ENCODE results near the gene PID1.

PID1 gene

DNA sequence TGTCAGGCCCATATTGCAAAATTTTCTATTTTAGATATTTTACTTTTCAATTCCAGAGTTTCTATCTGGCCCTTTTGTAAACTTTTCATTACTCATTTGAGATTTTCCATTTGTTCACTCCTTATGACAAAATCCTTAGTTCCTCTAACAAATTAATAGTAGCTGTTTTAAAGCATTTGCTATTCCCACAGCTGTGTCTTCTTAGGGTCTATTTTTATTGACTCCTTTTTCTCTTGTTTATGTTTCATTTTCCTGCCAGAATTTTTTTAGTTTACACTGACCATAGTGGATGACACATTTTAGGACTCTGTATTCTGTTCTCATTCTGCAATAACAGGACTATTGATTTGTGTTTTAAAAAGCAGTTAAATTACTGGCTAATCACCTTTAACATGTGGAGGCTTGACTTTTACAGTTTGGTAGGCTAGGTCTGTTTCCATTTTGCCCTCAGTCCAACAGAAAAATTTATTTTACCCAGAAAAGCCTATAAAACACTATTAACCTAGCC is 30.0 kb downstream of the PID1 start:
- H3K27me3 Mint-ChIP-seq: peaks cover 9% of the 10 kb centered on the region
- H3K9me3 Mint-ChIP-seq: peaks cover 21 to 25% of the 10 kb centered on the region in 2 donors

DNA sequence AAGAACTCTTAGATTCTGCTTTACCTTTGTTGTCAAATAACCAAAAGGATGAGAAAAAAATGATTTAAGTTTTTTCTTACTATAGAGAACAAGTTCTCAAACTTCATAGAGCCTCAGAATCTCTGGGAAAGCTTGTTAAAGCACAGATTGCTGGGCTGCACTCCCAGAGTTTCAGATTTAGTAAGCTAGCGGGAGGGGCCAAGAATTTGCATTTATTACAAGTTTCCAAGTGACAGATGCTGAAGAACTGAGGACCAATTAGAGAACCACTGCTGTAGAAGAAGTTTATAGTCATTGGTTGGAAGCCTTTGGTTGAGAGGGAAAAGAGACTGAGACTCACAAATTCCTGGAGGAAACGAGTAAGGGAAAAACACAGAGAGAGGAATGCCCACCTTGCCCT is 32.1 kb downstream of the PID1 start:
- DNase-seq: no peak
- Mint-ChIP-seq H3K27ac (no peak overlapping the region), H3K4me3 (no peak overlapping the region)

More for the DNA sequence above, 30.0 kb downstream of the PID1 start:
- DNase-seq (no peak), ATAC-seq (no peak)
- Mint-ChIP-seq H3K4me1 (no peaks in the 10 kb centered on the region), H3K4me3 (no peak overlapping the region), H3K27ac (no peak overlapping the region)

DNA sequence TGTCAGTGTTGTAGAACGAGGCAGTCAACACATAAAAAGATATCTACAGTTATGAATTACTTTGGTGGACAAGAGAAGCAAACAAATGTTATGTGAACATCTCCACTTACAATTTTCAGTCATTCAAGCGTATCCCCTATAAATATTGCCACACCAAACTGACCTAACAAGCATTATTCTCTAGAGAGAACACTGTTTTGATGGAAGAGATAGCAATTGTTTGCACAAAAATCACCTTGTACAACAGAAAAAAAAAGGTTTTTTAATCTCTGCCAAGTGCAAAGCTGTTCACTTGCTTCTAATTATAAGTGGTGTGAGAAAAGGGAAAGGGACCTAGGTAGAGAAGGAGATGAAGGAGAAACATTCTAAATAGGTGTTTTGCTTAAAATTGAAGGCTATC is 33.8 kb downstream of the PID1 start:
- no peak for DNase-seq
- no peak for ATAC-seq
- Mint-ChIP-seq H3K4me1 (no peaks in the 10 kb centered on the region), H3K27ac (no peak overlapping the region), H3K27me3 (no peaks in the 10 kb centered on the region), H3K9me3 (peaks cover 12 to 14% of the 10 kb centered on the region in 2 donors), H3K4me3 (no peak overlapping the region)

More for the DNA sequence above, 32.1 kb downstream of the PID1 start:
- H3K4me1 Mint-ChIP-seq: no peaks in the 10 kb centered on the region
- H3K9me3 Mint-ChIP-seq: peaks cover 21 to 25% of the 10 kb centered on the region in 2 donors
- H3K27me3 Mint-ChIP-seq: no peaks in the 10 kb centered on the region
- ATAC-seq: no peak

DNA sequence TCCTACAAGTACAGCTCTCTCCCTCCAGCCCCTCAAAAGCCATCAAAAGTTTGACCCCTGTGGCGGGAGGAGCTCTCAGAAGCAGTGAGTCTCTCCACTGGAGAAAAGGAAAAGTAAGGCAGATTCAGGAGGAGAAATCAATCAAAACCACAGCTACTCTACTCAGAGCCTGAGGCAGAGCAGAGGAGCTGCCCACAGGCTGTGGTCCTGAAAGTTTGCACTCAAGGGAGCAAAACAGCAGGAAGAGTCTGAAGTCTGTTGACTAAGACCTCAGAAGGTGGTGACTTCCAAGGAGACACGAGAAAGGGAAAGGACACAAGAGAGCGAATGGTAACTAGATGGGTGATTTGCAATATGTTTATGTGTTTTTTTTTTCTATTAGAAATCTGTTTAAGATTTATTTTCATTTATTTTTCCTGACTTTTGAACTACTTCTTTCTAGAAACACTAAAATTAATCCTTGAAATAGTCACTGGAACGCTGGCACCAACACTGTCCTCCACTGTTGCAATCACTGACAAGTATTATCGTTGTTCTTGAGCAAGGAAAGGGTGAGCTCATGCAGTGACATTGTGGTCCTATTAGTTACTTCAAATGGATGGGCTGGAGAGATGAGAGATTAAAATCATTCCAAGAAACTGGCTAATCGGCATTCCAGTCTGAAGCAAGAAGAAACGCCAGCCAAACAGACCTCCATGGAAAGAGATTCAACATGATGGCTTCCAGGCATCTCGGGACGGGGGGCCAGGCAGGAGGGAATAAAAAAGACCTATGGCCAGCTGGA is 35.8 kb downstream of the PID1 start:
- peaks cover under 1 to 2% of the 10 kb centered on the region in 2 donors for H3K9me3 Mint-ChIP-seq
- no peak for ATAC-seq
- no peak overlapping the region for H3K4me3 Mint-ChIP-seq
- DNase-seq: no peak
- H3K27ac Mint-ChIP-seq: no peak overlapping the region
- no peaks in the 10 kb centered on the region for H3K27me3 Mint-ChIP-seq
- no peaks in the 10 kb centered on the region for H3K4me1 Mint-ChIP-seq

DNA sequence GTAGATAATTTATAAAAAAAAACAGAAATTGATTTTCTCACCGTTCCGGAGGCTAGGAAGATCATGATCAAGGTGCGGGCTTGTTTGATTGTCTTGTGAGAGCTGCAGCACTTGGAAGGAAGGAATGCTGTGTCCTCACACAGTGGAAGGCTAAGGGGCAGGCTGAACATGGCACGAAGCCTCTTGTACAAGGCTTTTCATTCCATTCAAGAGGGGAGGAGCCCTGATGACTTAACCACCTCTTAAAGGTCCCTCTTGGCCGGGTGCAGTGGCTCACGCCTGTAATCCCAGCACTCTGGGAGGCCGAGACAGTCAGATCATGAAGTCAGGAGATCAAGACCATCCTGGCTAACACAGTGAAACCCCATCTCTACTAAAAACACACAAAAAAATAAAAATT is 39.2 kb downstream of the PID1 start:
- no peak for DNase-seq
- H3K27me3 Mint-ChIP-seq: no peaks in the 10 kb centered on the region
- ATAC-seq: no peak
- H3K9me3 Mint-ChIP-seq: no peaks in the 10 kb centered on the region
- H3K4me1 Mint-ChIP-seq: no peaks in the 10 kb centered on the region
- H3K27ac Mint-ChIP-seq: no peak overlapping the region
- H3K4me3 Mint-ChIP-seq: no peak overlapping the region

DNA sequence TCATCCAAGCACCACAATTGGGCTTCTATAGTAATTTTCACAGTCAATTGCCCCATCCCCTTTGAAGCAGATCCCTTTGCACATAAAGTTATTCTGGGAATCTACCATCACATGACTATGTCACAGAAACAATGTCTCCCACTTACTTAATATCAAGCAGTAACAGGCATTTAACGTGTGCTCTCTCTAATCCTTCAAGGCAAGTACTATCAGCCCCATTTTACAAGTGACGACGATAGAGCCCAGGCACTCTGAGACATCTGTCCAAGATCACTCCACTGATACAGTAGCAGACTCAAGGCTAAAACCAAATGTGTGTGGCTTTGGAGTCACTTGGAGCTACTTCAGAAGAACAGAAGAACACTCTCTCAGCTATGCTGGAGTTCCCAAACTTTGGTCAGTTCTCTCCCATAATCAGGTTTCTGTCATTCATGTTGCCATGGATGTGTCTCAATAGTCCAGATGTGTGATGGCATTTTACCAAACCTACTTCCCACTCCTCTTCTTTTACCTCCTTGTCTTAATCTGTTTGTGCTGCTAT is 39.7 kb downstream of the PID1 start:
- no peaks in the 10 kb centered on the region for H3K4me1 Mint-ChIP-seq

DNA sequence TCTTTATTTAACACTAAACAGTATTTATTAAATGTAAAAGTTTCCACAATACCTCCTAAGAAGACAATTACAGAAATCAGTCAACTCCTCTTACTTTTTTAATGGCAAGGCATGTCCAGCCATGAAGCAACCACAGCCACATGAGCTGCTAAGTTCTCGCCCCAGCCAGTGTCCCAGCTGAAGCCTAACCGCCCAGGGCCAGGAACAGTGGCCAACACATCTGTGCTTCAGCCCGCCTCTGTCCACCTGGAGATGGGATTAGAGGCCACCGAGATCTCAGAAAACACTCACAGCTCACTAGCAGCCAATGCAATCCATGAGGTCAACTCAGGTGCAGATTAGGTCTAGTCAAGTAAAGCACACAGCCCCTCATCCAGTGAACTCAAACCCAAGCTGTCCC is 40.2 kb downstream of the PID1 start:
- no peak for ATAC-seq
- H3K9me3 Mint-ChIP-seq: no peaks in the 10 kb centered on the region

More for the DNA sequence above, 39.7 kb downstream of the PID1 start:
- DNase-seq (no peak), ATAC-seq (no peak)
- Mint-ChIP-seq H3K9me3 (no peaks in the 10 kb centered on the region), H3K4me3 (no peak overlapping the region), H3K27ac (no peak overlapping the region), H3K27me3 (no peaks in the 10 kb centered on the region)

DNA sequence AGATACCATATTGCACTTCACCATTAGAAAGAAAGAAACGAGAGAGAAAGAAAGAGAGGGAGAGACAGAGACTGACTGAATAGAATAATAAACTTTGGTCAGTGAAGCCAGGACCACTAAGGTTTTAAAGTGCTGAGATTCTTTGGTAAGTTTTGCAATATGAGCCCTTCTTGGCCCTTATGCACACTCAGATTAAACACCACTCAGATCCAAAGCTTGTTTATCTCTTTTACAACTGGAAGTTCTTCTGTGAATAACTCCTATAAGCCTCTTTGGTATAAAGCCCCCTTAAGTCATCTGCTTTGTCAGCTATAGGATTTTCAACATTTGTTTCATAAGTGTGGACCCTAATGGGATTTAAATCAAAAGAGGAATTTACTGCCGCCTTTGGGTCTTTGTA is 40.8 kb downstream of the PID1 start:
- Mint-ChIP-seq H3K4me3 (no peak overlapping the region), H3K4me1 (no peaks in the 10 kb centered on the region), H3K27ac (no peak overlapping the region), H3K9me3 (no peaks in the 10 kb centered on the region), H3K27me3 (no peaks in the 10 kb centered on the region)
- no peak for ATAC-seq
- no peak for DNase-seq

More for the DNA sequence above, 40.2 kb downstream of the PID1 start:
- DNase-seq: no peak
- no peak overlapping the region for H3K4me3 Mint-ChIP-seq
- H3K4me1 Mint-ChIP-seq: no peaks in the 10 kb centered on the region
- H3K27ac Mint-ChIP-seq: no peak overlapping the region
- H3K27me3 Mint-ChIP-seq: no peaks in the 10 kb centered on the region

DNA sequence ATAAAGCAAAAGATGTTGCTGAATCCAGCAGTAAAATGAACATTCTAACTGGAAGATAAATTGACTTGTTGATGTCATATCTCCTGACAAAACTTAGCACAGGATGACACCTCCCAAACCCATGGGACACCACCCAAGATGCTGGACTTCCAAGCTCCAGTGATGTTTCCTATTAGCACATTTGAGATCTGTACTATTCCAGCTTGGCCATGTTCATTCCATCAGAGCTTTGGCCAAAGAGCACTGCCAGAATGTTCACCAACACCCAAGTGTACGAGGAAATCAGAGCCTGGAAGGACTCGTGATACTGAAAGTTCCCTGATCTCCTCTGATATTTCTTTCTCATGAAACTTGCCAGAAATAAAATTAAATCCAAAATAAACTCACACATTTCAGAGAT is 44.7 kb downstream of the PID1 start:
- no peaks in the 10 kb centered on the region for H3K27me3 Mint-ChIP-seq
- H3K4me3 Mint-ChIP-seq: no peak overlapping the region
- no peaks in the 10 kb centered on the region for H3K4me1 Mint-ChIP-seq
- no peak for DNase-seq
- no peak overlapping the region for H3K27ac Mint-ChIP-seq
- H3K9me3 Mint-ChIP-seq: peaks cover 9 to 10% of the 10 kb centered on the region in 2 donors
- ATAC-seq: no peak

DNA sequence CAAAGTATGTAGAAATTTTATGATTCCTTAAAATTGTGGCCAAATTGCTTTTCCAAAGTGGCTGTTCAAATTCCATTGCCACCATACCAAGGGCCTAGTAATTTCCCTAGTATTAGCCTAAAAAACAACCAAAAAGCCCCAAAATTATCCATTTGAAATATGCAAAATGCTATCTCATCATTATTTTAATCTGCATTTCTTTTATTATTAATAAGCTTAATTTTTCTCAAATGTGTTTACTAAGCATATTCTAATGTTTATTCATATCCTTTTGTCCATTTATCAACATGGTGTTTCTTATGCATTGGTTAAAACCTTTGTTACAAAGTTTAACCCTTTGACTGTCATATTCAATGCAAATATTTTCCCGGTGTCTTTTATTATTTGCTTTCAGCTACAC is 48.0 kb downstream of the PID1 start:
- H3K9me3 Mint-ChIP-seq: peaks cover 16 to 21% of the 10 kb centered on the region in 2 donors
- H3K4me3 Mint-ChIP-seq: no peak overlapping the region
- no peak for ATAC-seq
- DNase-seq: no peak
- no peaks in the 10 kb centered on the region for H3K27me3 Mint-ChIP-seq
- H3K4me1 Mint-ChIP-seq: no peaks in the 10 kb centered on the region
- no peak overlapping the region for H3K27ac Mint-ChIP-seq

DNA sequence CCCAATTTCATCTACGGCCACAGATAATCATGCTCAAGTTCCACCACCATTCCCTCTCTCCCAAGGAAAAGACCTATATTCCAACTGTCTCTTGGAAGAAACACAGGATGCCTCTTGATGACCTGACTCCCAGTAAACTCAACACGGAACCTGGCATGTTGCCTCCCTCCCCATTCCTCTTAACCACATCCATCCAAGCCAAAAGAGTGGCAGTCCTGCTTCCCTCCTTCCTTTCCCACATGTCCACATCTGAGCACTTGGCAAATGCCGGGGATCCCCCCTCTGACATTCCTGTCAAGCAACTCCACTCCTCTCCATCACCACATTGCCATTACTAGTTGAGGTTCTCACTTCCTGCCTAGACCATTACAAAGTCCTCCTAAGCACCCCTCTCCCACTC is 49.4 kb downstream of the PID1 start:
- H3K9me3 Mint-ChIP-seq: peaks cover 16 to 21% of the 10 kb centered on the region in 2 donors
- H3K4me1 Mint-ChIP-seq: no peaks in the 10 kb centered on the region
- H3K27ac Mint-ChIP-seq: no peak overlapping the region
- DNase-seq (no peak), ATAC-seq (no peak)
- no peak overlapping the region for H3K4me3 Mint-ChIP-seq
- no peaks in the 10 kb centered on the region for H3K27me3 Mint-ChIP-seq

DNA sequence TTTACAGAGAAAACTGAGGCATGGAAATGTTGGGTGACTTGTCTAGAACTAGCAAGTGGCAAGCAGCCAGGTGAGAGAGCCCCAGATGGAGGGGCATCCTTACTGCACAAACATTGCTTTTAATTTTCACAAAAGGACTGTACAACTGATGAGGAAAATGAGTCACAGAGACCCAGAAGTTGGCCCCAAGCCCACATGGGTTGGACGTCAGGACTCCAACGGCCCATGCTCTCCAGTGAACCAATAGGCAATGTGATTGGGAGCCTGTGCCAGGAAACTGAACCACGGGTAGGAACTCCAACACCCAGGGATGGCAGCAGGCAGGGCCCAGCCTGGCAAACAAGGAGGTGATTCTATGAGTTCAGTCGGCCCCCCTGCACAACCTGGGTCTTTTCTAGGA is 50.8 kb downstream of the PID1 start:
- ATAC-seq (no peak), DNase-seq (no peak)
- H3K4me1 Mint-ChIP-seq: no peaks in the 10 kb centered on the region
- peaks cover 16 to 21% of the 10 kb centered on the region in 2 donors for H3K9me3 Mint-ChIP-seq
- H3K27ac Mint-ChIP-seq: no peak overlapping the region
- H3K27me3 Mint-ChIP-seq: no peaks in the 10 kb centered on the region
- H3K4me3 Mint-ChIP-seq: no peak overlapping the region

DNA sequence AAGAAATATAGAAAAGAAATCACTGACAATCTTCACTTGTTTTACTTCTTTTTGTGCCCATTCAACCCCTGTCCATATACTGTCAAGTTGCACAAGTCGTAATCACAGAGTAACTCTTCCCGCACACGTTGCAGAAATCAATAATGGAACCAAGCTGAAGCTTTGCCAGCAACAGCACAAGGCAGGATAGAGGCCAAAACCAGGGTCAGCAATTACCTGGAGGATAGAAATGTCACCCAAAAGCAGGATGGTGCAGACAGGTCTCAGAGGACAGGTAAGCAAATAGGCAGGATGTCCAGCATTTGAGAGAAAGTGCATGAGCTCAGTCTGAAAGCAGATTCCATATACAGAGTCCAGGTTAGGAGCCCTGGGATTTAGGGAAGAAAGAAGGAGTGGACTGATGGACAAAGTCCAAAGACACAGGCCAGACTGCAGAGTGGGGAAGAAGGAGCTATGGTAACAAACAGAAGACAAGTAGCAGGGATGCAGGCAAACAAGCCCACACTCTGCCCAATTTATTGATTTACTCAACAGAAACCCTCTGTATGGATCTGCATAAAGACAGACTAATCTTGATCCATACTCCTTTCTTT is 52.7 kb downstream of the PID1 start:
- H3K4me1 Mint-ChIP-seq: no peaks in the 10 kb centered on the region
- no peak overlapping the region for H3K27ac Mint-ChIP-seq
- no peaks in the 10 kb centered on the region for H3K27me3 Mint-ChIP-seq
- peaks cover 12 to 21% of the 10 kb centered on the region in 2 donors for H3K9me3 Mint-ChIP-seq
- ATAC-seq (no peak), DNase-seq (no peak)
- no peak overlapping the region for H3K4me3 Mint-ChIP-seq

DNA sequence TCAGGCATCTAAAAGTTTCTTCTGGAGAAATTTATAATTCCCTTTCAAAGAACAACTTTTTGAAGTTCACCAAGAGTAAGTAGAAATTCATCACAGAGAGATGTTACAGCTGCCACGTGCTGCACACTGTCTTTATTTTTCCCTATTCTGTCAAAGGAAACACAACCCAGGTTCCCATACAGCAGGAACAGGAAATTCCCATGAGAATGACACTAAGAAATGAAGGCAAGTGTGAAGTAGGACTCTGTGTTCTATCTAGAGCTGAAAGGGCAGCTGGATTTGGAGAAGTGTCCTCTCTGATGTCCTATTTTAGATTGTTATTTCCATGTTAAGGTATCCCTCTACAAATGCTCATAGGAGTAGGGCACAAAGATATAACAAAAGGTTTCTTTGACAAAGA is 58.8 kb downstream of the PID1 start:
- no peaks in the 10 kb centered on the region for H3K4me1 Mint-ChIP-seq
- H3K27ac Mint-ChIP-seq: no peak overlapping the region
- no peaks in the 10 kb centered on the region for H3K9me3 Mint-ChIP-seq
- no peaks in the 10 kb centered on the region for H3K27me3 Mint-ChIP-seq
- DNase-seq: no peak
- ATAC-seq: no peak
- no peak overlapping the region for H3K4me3 Mint-ChIP-seq

DNA sequence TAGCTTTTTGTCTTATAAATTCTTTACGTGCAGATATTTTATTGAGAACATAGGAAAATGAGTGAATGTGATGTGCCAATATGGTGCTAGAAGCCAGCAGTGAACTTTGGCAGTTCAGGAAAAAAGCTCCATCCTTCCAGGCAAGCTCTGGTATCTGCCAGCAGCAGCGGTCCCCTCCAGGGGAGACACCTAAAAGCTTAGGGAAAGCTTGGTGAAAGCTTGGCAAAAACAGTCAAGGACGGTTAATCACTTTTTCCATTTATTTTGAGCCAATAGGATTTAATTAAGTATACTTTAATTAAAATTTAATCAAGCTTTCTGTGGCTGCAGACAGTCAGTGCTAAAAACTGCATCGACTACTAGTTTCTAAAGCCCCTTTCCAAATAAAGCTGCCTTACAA is 60.4 kb downstream of the PID1 start:
- ATAC-seq (no peak), DNase-seq (no peak)
- no peaks in the 10 kb centered on the region for H3K4me1 Mint-ChIP-seq
- no peaks in the 10 kb centered on the region for H3K9me3 Mint-ChIP-seq
- H3K27me3 Mint-ChIP-seq: no peaks in the 10 kb centered on the region
- H3K4me3 Mint-ChIP-seq: no peak overlapping the region
- no peak overlapping the region for H3K27ac Mint-ChIP-seq

DNA sequence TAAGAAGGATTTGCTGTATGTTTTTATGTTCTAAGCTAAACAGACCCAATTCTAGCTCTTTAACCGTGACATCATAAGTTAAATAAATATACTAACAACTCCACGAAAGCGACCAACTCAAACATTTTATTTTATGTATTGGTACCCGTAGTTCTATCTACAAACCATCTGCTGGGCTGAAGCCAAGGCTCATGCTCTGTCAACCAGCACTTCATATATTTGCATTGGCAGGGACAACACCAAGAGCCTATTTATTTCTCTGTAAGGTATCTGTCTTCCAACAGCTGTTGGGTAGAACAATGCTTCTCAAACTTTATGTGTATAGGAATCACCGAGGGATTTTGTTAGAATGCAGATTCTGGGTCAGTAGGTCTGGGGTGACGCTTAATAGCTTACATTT is 64.5 kb downstream of the PID1 start:
- Mint-ChIP-seq H3K27me3 (no peaks in the 10 kb centered on the region), H3K4me1 (no peaks in the 10 kb centered on the region), H3K9me3 (no peaks in the 10 kb centered on the region), H3K4me3 (no peak overlapping the region), H3K27ac (no peak overlapping the region)
- ATAC-seq: no peak
- no peak for DNase-seq

All from stimulated activated naive CD8-positive, alpha-beta T cell treated with anti-CD3 and anti-CD28 coated beads, Interleukin-15, amount 100 ng/mL, for 72 hours (primary cell).